ENCODE data around the gene TXNRD1.

GRCh38 chr12:104384141-104384880 is 168.7 kb downstream of the TXNRD1 start:
- TF ChIP-seq CTCF (IDR thresholded peaks at IDR 0.05) = no peak
- TF ChIP-seq POLR2A (IDR thresholded peaks at IDR 0.05) = no peak
